Pancreas (tissue), 10 donors: ENCODE measurements around the gene PYGM. TPM values are rescaled to one million over a fixed set of nuclear protein-coding genes. Genes with fewer than 3 reads are reported as not detected.

Experiments used
- ATAC-seq, 4 donors: fragments of 200-7000 bp; cut with Tn5 transposase; one replicate each; pipeline versions ENCODE4 v1.8.0 to v1.9.1; 2020; ENCODE audit warnings: mild to moderate bottlenecking in 4 of 4, moderate library complexity in 4 of 4
- DNase-seq, 6 donors: peaks; one replicate each; pipeline ENCODE4 v3.0.0-alpha.2; 2020
- FAIRE-seq: peaks from 2 replicates; lab custom pipeline; 2012; peaks lifted over from hg19 to GRCh38; lab: Jason Lieb, UNC
- H3K27ac ChIP-seq, 4 donors: fragments of 200-600 bp; sonication (generic); 1 replicate in 3 of 4; 2 replicates in 1 of 4; pipeline versions ENCODE4 v1.5.0 to v1.8.0; 2020
- H3K27me3 ChIP-seq, 4 donors: fragments of 200-600 bp; one replicate each; pipeline ENCODE4 v1.8.0; 2021
- H3K36me3 ChIP-seq, 3 donors: fragments of 200-600 bp; sonication (generic) in 1 of 3; one replicate each; pipeline versions ENCODE4 v1.5.0 to v1.8.0; 2020 to 2021
- H3K4me1 ChIP-seq, 3 donors: fragments of 200-600 bp; one replicate each; pipeline ENCODE4 v1.8.0; 2021
- H3K4me3 ChIP-seq, 4 donors: fragments of 200-600 bp; sonication (generic) in 2 of 4; one replicate each; pipeline versions ENCODE4 v1.5.0 to v1.8.0; 2020 to 2021
- H3K9me3 ChIP-seq, 4 donors: fragments of 200-600 bp; one replicate each; pipeline ENCODE4 v1.8.0; 2021
- WGBS, 2 donors: extraction: QIAGEN DNeasy Blood & Tissue Kit; methylation state at CpG; one replicate each; pipeline ENCODE4 v1.1.7; 2013; 5-methylcytosine and 5-hydroxymethylcytosine counted together
- intact Hi-C, 3 donors: fragments of 100-400 bp; cut with DNase I; formaldehyde crosslinking; loops; one replicate each; pipeline versions ENCODE4 v1.11.1 to v1.14.2; 2022
- polyA plus RNA-seq, 2 donors: library from polyadenylated mRNA; stranded (reverse); fragments of 200-250 nt; gene quantifications; one replicate each; pipeline ENCODE4 v1.2.3, GENCODE V29; 2013
- total RNA-seq, 6 donors: library from RNA; stranded (reverse); fragmentation: NEBNext Ultra II Directional in 4 of 6; extraction: Animal tissue kit (Norgen Biotek cat#: 25700) in 4 of 6; gene quantifications; one replicate each; pipeline versions ENCODE4 v1.2.1 to v1.2.4, GENCODE V29; 2021 to 2023
- TF ChIP-seq, protein P1 (sequence below), 4 donors: fragments of 200-600 bp; sonication (generic) in 3 of 4; IDR thresholded peaks; one replicate each; pipeline versions ENCODE4 v1.5.0 to v1.8.0; 2021; ENCODE audit warnings: antibody characterized with exemption in 4 of 4
- donor health status: healthy with polysubstance abuse.
- donor health status: DM: no; HTN: no; CAD: no; lungs with moderate emphysema.
- donor health status: DM: no; HTN: no; CAD: no.
- donor health status: control.
- donor health status: control.
- donor health status: Bipolar disorder and iron deficiency.
- donor health status: DM: yes; HTN: yes; CAD: no.
- donor health status: DM: no; HTN: no; CAD: no.
- donor health status: DM: no; HTN: no; CAD: no.
- donor health status: DM: yes; HTN: yes; CAD: no.

Gene PYGM
- total and polyA plus RNA-seq, 8 donors = 0.19 to 1.3 (median 0.47) TPM

DNA sequence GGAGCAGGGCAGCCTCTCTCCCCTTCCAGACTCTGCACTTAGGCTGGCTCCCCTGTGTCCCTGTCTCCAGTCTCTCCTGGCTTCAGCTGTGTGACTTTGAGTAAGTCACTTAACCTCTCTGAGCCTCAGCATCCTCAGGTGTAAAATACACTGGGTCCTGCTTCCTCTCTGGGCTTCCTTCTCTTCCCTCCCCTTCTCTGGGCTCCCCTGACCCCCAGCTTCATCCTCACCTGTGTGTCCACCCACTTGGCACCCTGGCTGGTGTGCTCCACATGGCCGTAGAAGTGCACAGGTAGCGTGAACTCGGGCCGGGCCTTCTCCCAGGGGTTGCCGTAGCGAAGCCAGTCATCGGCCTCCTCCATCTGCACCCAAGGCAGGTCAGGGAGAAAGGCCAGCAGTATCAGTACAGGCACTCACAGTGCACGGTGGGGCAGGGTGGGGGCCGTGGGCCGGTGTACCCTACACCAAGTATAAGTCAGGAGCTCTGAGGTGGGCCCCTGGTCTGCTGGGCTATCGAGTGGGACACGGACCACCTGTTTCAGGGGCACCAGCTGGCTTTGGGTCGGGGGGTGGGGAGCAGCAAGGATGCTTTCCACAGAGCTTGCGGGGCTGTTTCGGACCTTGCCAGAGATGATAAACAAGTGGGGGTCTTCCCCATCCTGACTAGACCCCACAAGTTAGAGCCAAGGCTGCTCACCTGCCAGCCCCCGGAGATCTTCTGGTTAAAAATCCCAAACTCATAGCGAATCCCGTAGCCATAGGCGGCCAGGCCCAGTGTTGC, 2.0 kb downstream of the PYGM start:
- Histone ChIP-seq H3K27me3 (no peaks in the 10 kb centered on the region), H3K4me1 (no peaks in the 10 kb centered on the region), H3K9me3 (no peaks in the 10 kb centered on the region), H3K4me3 (no peak overlapping the region), H3K27ac (no peak overlapping the region), H3K36me3 (peaks cover 0 to 1% (median 0%) of the 10 kb centered on the region in 3 donors)
- WGBS, 2 donors = 84 to 88% methylated on average over 19 of the region's 19 CpGs
- intact Hi-C loops = no loop called here
- peak in 2 of 6 donors; percentile 12 to 48 for DNase-seq
- no peak for ATAC-seq
- TF ChIP-seq, protein P1, sequence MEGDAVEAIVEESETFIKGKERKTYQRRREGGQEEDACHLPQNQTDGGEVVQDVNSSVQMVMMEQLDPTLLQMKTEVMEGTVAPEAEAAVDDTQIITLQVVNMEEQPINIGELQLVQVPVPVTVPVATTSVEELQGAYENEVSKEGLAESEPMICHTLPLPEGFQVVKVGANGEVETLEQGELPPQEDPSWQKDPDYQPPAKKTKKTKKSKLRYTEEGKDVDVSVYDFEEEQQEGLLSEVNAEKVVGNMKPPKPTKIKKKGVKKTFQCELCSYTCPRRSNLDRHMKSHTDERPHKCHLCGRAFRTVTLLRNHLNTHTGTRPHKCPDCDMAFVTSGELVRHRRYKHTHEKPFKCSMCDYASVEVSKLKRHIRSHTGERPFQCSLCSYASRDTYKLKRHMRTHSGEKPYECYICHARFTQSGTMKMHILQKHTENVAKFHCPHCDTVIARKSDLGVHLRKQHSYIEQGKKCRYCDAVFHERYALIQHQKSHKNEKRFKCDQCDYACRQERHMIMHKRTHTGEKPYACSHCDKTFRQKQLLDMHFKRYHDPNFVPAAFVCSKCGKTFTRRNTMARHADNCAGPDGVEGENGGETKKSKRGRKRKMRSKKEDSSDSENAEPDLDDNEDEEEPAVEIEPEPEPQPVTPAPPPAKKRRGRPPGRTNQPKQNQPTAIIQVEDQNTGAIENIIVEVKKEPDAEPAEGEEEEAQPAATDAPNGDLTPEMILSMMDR (IDR thresholded peaks at IDR 0.05) = no peak
- FAIRE-seq = no peak

DNA sequence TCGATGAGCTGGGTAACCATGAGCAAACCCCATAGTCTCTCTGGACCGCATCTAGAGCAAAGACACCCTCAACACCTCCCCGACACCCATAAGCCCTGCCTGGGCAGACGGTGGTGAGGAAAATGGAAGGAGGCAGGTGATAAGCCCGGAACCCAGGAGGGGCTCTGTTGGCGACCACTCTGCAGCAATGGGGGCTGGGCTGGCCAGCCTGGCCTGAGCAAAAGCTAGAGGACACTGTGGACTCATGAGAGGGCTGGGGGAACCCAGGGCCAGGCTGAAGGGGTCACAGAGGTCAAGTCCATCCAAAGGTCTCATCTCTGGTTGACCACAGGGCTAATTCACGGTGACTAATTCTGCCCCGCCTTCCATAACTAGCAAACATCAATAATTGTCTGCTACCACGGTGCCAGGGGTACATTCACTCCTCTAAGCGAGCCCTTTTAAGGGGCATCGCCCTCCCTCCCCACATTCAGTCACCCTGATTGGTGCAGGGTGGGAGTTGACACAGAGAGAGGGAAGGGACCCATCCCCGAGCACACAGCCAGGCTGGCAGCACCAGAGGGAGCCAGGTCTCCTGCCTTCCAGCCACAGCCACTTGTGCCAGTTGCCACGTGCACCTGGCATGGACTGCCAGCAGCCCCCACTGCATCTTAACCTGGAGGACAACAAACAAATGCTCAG, 4.0 kb downstream of the PYGM start:
- FAIRE-seq = no peak
- TF ChIP-seq, protein P1 (IDR thresholded peaks at IDR 0.05) = no peak
- Histone ChIP-seq H3K36me3 (no peaks in the 10 kb centered on the region), H3K4me1 (no peaks in the 10 kb centered on the region), H3K27me3 (no peaks in the 10 kb centered on the region), H3K9me3 (no peaks in the 10 kb centered on the region), H3K4me3 (no peak overlapping the region), H3K27ac (no peak overlapping the region)
- 83 to 86% methylated on average over 13 of the region's 13 CpGs for WGBS, 2 donors
- intact Hi-C loops = no loop called here
- peak in 1 of 6 donors; percentile 28 for DNase-seq
- ATAC-seq = no peak

DNA sequence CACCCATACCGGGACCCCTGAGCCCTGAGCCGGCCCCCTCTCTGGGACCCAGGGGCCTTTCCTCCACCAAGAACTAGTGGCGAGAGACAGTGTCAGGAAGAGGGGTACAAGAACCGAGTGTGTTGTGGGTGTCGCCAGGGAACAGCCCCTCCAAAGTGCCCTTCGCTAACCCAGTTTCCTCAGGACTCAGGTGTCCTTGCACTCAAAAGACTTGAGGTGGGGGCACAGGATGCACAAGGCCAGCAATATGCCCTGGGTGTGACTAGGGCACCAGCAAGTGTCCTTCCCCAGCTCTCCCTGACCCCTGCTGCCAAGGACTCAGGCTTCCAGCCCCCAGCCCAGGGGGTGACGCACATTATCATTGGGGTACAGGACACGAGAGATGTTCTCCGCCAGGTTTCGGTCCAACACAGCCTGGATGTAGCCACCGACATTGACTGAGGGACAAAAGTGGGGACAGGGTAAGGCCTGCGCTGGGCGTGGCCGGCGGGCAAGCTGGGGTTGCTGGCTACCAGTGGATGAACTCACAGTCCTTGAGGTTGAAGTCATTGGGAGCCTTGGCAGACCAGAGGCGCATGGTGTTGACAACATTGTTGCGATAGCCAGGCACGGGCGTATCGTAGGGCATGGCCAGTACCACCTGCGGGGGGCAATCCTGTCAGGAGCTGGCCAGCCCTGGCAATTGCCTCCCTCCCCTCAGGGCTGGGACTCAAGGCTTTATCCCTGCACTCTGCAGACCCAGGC, 4.7 kb downstream of the PYGM start:
- TF ChIP-seq, protein P1 (IDR thresholded peaks at IDR 0.05) = no peak
- Histone ChIP-seq H3K4me1 (no peaks in the 10 kb centered on the region), H3K9me3 (no peaks in the 10 kb centered on the region), H3K27ac (no peak overlapping the region), H3K36me3 (no peaks in the 10 kb centered on the region), H3K27me3 (no peaks in the 10 kb centered on the region), H3K4me3 (no peak overlapping the region)
- intact Hi-C loops = no loop called here
- peak in 3 of 6 donors; percentile 11 to 44 (median 42) for DNase-seq
- no peak for FAIRE-seq
- ATAC-seq = no peak
- 90 to 94% methylated on average over 20 to 21 of the region's 21 CpGs for WGBS, 2 donors

DNA sequence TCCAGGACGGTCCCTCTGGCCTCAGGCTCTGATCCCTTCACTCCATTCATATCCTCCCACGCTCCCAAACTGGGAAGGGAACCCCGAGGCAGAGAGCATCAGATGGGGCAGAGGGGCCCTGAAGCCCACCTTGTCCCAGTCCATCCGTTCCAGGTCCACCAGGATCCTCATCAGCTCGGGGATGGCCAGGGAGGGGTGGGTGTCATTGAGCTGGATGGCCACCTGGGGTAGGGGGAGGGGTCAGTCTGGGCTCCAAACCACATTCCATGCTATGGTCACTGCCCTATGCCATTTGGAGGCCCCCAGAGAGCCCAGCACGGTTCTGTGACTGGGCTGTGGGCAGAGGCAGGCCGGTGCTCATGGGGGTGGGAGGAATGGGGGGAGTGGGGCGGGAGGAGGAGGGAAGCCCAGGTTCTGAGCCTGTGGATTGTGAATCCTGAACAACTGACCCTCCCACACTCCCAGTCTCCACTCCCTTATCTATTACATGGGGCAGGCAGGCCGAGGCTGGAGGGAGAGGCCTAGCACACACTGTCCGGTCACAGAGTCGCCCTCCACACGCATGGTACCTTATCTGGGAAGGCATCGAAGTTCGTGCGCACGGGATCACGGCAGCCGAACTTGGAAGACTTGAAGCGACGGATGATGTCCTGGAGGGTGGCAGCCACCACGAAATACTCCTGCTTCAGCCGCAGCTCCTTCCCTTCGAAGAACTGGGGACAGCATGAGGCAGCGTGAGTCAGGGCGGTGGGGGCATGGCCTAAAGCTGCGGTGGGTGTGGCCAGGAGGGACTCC, 5.5 kb downstream of the PYGM start:
- 82 to 86% methylated on average over 25 to 26 of the region's 26 CpGs for WGBS, 2 donors
- no peaks in the 10 kb centered on the region for H3K9me3 ChIP-seq
- FAIRE-seq (no peak), DNase-seq (peak in 3 of 6 donors; percentile 11 to 55 (median 41)), ATAC-seq (no peak)
- H3K4me3 ChIP-seq = no peak overlapping the region
- intact Hi-C loops = no loop called here
- no peaks in the 10 kb centered on the region for H3K27me3 ChIP-seq
- no peak overlapping the region for H3K27ac ChIP-seq
- TF ChIP-seq, protein P1 (IDR thresholded peaks at IDR 0.05) = no peak
- H3K36me3 ChIP-seq = no peaks in the 10 kb centered on the region
- no peaks in the 10 kb centered on the region for H3K4me1 ChIP-seq
